Measurements from ENCODE around the gene BMERB1.
"Not testable (repeated sequence)": the region's sequence is repeated elsewhere in the genome, so short reads cannot be mapped to it uniquely, and the experiment has no call there.

Gene BMERB1

GRCh38 chr16:15422222-15422621 lies 12.2 kb upstream of the BMERB1 start:
- ChIA-PET CTCF (interaction anchor here (1.0 kb wide), 1 partner anchor 284 kb away, joined by 3 read pairs; no protein-coding TSS in a partner anchor), POLR2A (no interaction called here)
- Histone ChIP-seq H3K36me3 (ENCODE audit: control insufficient read depth in 4 of 4, insufficient read depth in 4 of 4, low read length in 3 of 4) (no peaks in the 10 kb centered on the region), H3K9me3 (ENCODE audit: control extremely low read depth in 1 of 5, control insufficient read depth in 4 of 5, insufficient read depth in 2 of 5, low read depth in 1 of 5, low read length in 4 of 5) (no peaks in the 10 kb centered on the region), H3K4me3 (ENCODE audit: control insufficient read depth in 1 of 7, extremely low read depth in 1 of 7, insufficient read depth in 4 of 7, low read depth in 2 of 7, low read length in 6 of 7) (no peak overlapping the region), H3K4me1 (ENCODE audit: control extremely low read depth in 1 of 4, control insufficient read depth in 4 of 4, insufficient read depth in 4 of 4, low read length in 3 of 4) (no peaks in the 10 kb centered on the region), H3K27me3 (replicated peaks in 2 of 5; ENCODE audit: control insufficient read depth in 4 of 5, insufficient read depth in 5 of 5, low read length in 4 of 5) (peaks cover 0 to 2% (median 0%) of the 10 kb centered on the region in 5 experiments), H3K27ac (ENCODE audit: insufficient read depth in 1 of 2, low read depth in 1 of 2, low read length in 2 of 2, poor library complexity in 1 of 2, severe bottlenecking in 2 of 2) (no peak overlapping the region)
- 98% methylated on average over 7 of the region's 8 CpGs for WGBS (ENCODE audit: insufficient coverage)
- DNase-seq: no peak

- H3K27ac ChIP-seq (ENCODE audit: insufficient read depth in 1 of 2, low read depth in 1 of 2, low read length in 2 of 2, poor library complexity in 1 of 2, severe bottlenecking in 2 of 2): no peak overlapping the region
- POLR2A ChIA-PET: no interaction called here
- no peak for DNase-seq
- H3K4me3 ChIP-seq (ENCODE audit: control insufficient read depth in 1 of 7, extremely low read depth in 1 of 7, insufficient read depth in 4 of 7, low read depth in 2 of 7, low read length in 6 of 7): no peak overlapping the region
- no peaks in the 10 kb centered on the region for H3K36me3 ChIP-seq (ENCODE audit: control insufficient read depth in 4 of 4, insufficient read depth in 4 of 4, low read length in 3 of 4)
- no peaks in the 10 kb centered on the region for H3K9me3 ChIP-seq (ENCODE audit: control extremely low read depth in 1 of 5, control insufficient read depth in 4 of 5, insufficient read depth in 2 of 5, low read depth in 1 of 5, low read length in 4 of 5)
- 100% methylated on average over 5 of the region's 6 CpGs for WGBS (ENCODE audit: insufficient coverage)
- peaks cover 0 to 2% (median 0%) of the 10 kb centered on the region in 5 experiments for H3K27me3 ChIP-seq (replicated peaks in 2 of 5; ENCODE audit: control insufficient read depth in 4 of 5, insufficient read depth in 5 of 5, low read length in 4 of 5)
- peaks cover 0 to 1% (median 0%) of the 10 kb centered on the region in 4 experiments for H3K4me1 ChIP-seq (ENCODE audit: control extremely low read depth in 1 of 4, control insufficient read depth in 4 of 4, insufficient read depth in 4 of 4, low read length in 3 of 4)
- CTCF ChIA-PET: interaction anchor here (0.9 to 3.3 kb wide), 8 partner anchors 10 to 280 kb away, joined by 3 to 12 read pairs (median 4); no protein-coding TSS in a partner anchor
Measured at GRCh38 chr16:15425861-15426260, 8.5 kb upstream of the BMERB1 start.

- Histone ChIP-seq H3K27me3 (replicated peaks in 2 of 5; ENCODE audit: control insufficient read depth in 4 of 5, insufficient read depth in 5 of 5, low read length in 4 of 5) (peaks cover 0 to 2% (median 0%) of the 10 kb centered on the region in 5 experiments), H3K27ac (ENCODE audit: insufficient read depth in 1 of 2, low read depth in 1 of 2, low read length in 2 of 2, poor library complexity in 1 of 2, severe bottlenecking in 2 of 2) (no peak overlapping the region), H3K9me3 (ENCODE audit: control extremely low read depth in 1 of 5, control insufficient read depth in 4 of 5, insufficient read depth in 2 of 5, low read depth in 1 of 5, low read length in 4 of 5) (no peaks in the 10 kb centered on the region), H3K4me1 (ENCODE audit: control extremely low read depth in 1 of 4, control insufficient read depth in 4 of 4, insufficient read depth in 4 of 4, low read length in 3 of 4) (peaks cover 0 to 1% (median 0%) of the 10 kb centered on the region in 4 experiments), H3K36me3 (ENCODE audit: control insufficient read depth in 4 of 4, insufficient read depth in 4 of 4, low read length in 3 of 4) (no peaks in the 10 kb centered on the region), H3K4me3 (ENCODE audit: control insufficient read depth in 1 of 7, extremely low read depth in 1 of 7, insufficient read depth in 4 of 7, low read depth in 2 of 7, low read length in 6 of 7) (no peak overlapping the region)
- CTCF ChIA-PET: interaction anchor here (1.3 to 3.3 kb wide), 9 partner anchors 9 to 277 kb away, joined by 3 to 12 read pairs (median 4); no protein-coding TSS in a partner anchor
- 94% methylated on average over 3 of the region's 6 CpGs for WGBS (ENCODE audit: insufficient coverage)
- no peak for DNase-seq
- POLR2A ChIA-PET: no interaction called here
Measured at GRCh38 chr16:15426796-15427195, 7.6 kb upstream of the BMERB1 start.

GRCh38 chr16:15427648-15428239 lies 6.6 kb upstream of the BMERB1 start:
- Histone ChIP-seq H3K36me3 (ENCODE audit: control insufficient read depth in 4 of 4, insufficient read depth in 4 of 4, low read length in 3 of 4) (no peaks in the 10 kb centered on the region), H3K27ac (ENCODE audit: insufficient read depth in 1 of 2, low read depth in 1 of 2, low read length in 2 of 2, poor library complexity in 1 of 2, severe bottlenecking in 2 of 2) (no peak overlapping the region), H3K27me3 (replicated peaks in 2 of 5; ENCODE audit: control insufficient read depth in 4 of 5, insufficient read depth in 5 of 5, low read length in 4 of 5) (peaks cover 0 to 2% (median 0%) of the 10 kb centered on the region in 5 experiments), H3K4me3 (ENCODE audit: control insufficient read depth in 1 of 7, extremely low read depth in 1 of 7, insufficient read depth in 4 of 7, low read depth in 2 of 7, low read length in 6 of 7) (no peak overlapping the region), H3K4me1 (ENCODE audit: control extremely low read depth in 1 of 4, control insufficient read depth in 4 of 4, insufficient read depth in 4 of 4, low read length in 3 of 4) (peaks cover 0 to 1% (median 0%) of the 10 kb centered on the region in 4 experiments), H3K9me3 (ENCODE audit: control extremely low read depth in 1 of 5, control insufficient read depth in 4 of 5, insufficient read depth in 2 of 5, low read depth in 1 of 5, low read length in 4 of 5) (no peaks in the 10 kb centered on the region)
- 0% methylated on average over 3 of the region's 8 CpGs for WGBS (ENCODE audit: insufficient coverage)
- ChIA-PET POLR2A (no interaction called here), CTCF (interaction anchor here (0.7 to 2.5 kb wide), 14 partner anchors 10 to 286 kb away, joined by 3 to 7 read pairs (median 4); no protein-coding TSS in a partner anchor)
- DNase-seq: peak; percentile 75 to 88 (median 88)

- Histone ChIP-seq H3K27me3 (replicated peaks in 2 of 5; ENCODE audit: control insufficient read depth in 4 of 5, insufficient read depth in 5 of 5, low read length in 4 of 5) (peaks cover 1 to 17% (median 13%) of the 10 kb centered on the region in 5 experiments), H3K4me1 (ENCODE audit: control extremely low read depth in 1 of 4, control insufficient read depth in 4 of 4, insufficient read depth in 4 of 4, low read length in 3 of 4) (peaks cover 0 to 13% (median 7%) of the 10 kb centered on the region in 4 experiments)
- H3K4me3 ChIP-seq (ENCODE audit: control insufficient read depth in 1 of 7, extremely low read depth in 1 of 7, insufficient read depth in 4 of 7, low read depth in 2 of 7, low read length in 6 of 7); POLR2A ChIA-PET; H3K36me3 ChIP-seq (ENCODE audit: control insufficient read depth in 4 of 4, insufficient read depth in 4 of 4, low read length in 3 of 4); H3K27ac ChIP-seq (ENCODE audit: insufficient read depth in 1 of 2, low read depth in 1 of 2, low read length in 2 of 2, poor library complexity in 1 of 2, severe bottlenecking in 2 of 2); DNase-seq; H3K9me3 ChIP-seq (ENCODE audit: control extremely low read depth in 1 of 5, control insufficient read depth in 4 of 5, insufficient read depth in 2 of 5, low read depth in 1 of 5, low read length in 4 of 5): not testable (repeated sequence)
- 91% methylated on average over 11 of the region's 11 CpGs for WGBS (ENCODE audit: insufficient coverage)
- CTCF ChIA-PET: interaction anchor here (0.8 kb wide), 1 partner anchor 13 kb away, joined by 4 read pairs; no protein-coding TSS in a partner anchor
Measured at GRCh38 chr16:15430884-15431283, 3.5 kb upstream of the BMERB1 start.

GRCh38 chr16:15434079-15434424 lies 336 bp upstream of the BMERB1 start:
- DNase-seq: no peak
- ChIA-PET POLR2A (interaction anchor here (1.0 kb wide), 1 partner anchor 209 kb away, joined by 4 read pairs; the partner anchor contains the start of gene MARF1), CTCF (no interaction called here)
- H3K4me1 ChIP-seq (ENCODE audit: control extremely low read depth in 1 of 4, control insufficient read depth in 4 of 4, insufficient read depth in 4 of 4, low read length in 3 of 4): peaks cover 0 to 12% (median 7%) of the 10 kb centered on the region in 4 experiments
- no peaks in the 10 kb centered on the region for H3K36me3 ChIP-seq (ENCODE audit: control insufficient read depth in 4 of 4, insufficient read depth in 4 of 4, low read length in 3 of 4)
- H3K27ac ChIP-seq (ENCODE audit: insufficient read depth in 1 of 2, low read depth in 1 of 2, low read length in 2 of 2, poor library complexity in 1 of 2, severe bottlenecking in 2 of 2): no peak overlapping the region
- peaks cover 2 to 17% (median 13%) of the 10 kb centered on the region in 5 experiments for H3K27me3 ChIP-seq (replicated peaks in 2 of 5; ENCODE audit: control insufficient read depth in 4 of 5, insufficient read depth in 5 of 5, low read length in 4 of 5)
- peak overlapping the region in 6 of 7 experiments; percentile 51 to 93 (median 76) for H3K4me3 ChIP-seq (ENCODE audit: control insufficient read depth in 1 of 7, extremely low read depth in 1 of 7, insufficient read depth in 4 of 7, low read depth in 2 of 7, low read length in 6 of 7)
- 45% methylated on average over 9 of the region's 12 CpGs for WGBS (ENCODE audit: insufficient coverage)
- no peaks in the 10 kb centered on the region for H3K9me3 ChIP-seq (ENCODE audit: control extremely low read depth in 1 of 5, control insufficient read depth in 4 of 5, insufficient read depth in 2 of 5, low read depth in 1 of 5, low read length in 4 of 5)

- peaks cover 0 to 12% (median 7%) of the 10 kb centered on the region in 4 experiments for H3K4me1 ChIP-seq (ENCODE audit: control extremely low read depth in 1 of 4, control insufficient read depth in 4 of 4, insufficient read depth in 4 of 4, low read length in 3 of 4)
- no peak overlapping the region for H3K27ac ChIP-seq (ENCODE audit: insufficient read depth in 1 of 2, low read depth in 1 of 2, low read length in 2 of 2, poor library complexity in 1 of 2, severe bottlenecking in 2 of 2)
- no peaks in the 10 kb centered on the region for H3K36me3 ChIP-seq (ENCODE audit: control insufficient read depth in 4 of 4, insufficient read depth in 4 of 4, low read length in 3 of 4)
- H3K27me3 ChIP-seq (replicated peaks in 2 of 5; ENCODE audit: control insufficient read depth in 4 of 5, insufficient read depth in 5 of 5, low read length in 4 of 5): peaks cover 2 to 17% (median 13%) of the 10 kb centered on the region in 5 experiments
- CTCF ChIA-PET: no interaction called here
- 22% methylated on average over 14 of the region's 22 CpGs for WGBS (ENCODE audit: insufficient coverage)
- H3K4me3 ChIP-seq (ENCODE audit: control insufficient read depth in 1 of 7, extremely low read depth in 1 of 7, insufficient read depth in 4 of 7, low read depth in 2 of 7, low read length in 6 of 7): peak overlapping the region; percentile 51 to 93 (median 75)
- DNase-seq: peak in 2 of 3 donors; percentile 9 to 17
- POLR2A ChIA-PET: interaction anchor here (0.6 kb wide), 1 partner anchor 18 kb away, joined by 3 read pairs; no protein-coding TSS in a partner anchor
- no peaks in the 10 kb centered on the region for H3K9me3 ChIP-seq (ENCODE audit: control extremely low read depth in 1 of 5, control insufficient read depth in 4 of 5, insufficient read depth in 2 of 5, low read depth in 1 of 5, low read length in 4 of 5)
Measured at GRCh38 chr16:15435216-15435864, 952 bp downstream of the BMERB1 start.
